ENCODE data around the gene GAST.
"Not testable (repeated sequence)": the region's sequence is repeated elsewhere in the genome, so short reads cannot be mapped to it uniquely, and the experiment has no call there.

The GAST gene, protein sequence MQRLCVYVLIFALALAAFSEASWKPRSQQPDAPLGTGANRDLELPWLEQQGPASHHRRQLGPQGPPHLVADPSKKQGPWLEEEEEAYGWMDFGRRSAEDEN

DNA sequence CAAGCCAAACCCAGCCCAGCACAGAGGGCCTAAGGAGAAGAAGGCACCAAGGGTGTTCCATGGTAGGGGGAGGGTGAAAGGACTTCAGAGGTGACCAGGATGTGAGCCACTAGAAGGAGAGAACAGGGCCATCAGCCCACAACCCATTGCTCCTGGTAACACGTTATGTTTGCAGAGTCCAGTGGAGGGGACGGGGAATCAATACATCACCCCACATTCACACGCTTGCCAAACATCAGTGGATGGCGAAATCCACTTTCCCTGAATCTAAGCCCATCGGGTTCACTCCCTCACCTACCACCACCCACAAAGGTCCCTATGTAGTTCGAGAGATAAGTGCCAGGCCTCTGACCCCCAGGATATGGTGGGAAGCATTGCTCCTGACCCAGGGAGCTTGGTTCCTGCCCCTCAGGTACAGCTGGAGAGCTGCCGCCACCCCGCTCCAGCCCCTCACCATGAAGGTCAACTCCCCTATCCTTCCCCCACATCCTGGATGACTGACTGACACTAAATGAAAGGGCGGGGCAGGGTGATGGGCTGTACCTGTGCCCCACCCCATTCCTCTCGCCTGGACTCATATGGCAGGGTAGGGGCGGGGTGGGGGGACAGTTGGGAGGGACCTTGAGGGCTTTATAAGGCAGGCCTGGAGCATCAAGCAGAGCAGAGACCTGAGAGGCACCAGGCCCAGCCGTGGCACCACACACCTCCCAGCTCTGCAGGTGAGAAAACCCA is at the start of gene GAST:
Gene GAST, plus strand, starts transcription at position 663 of the 732 bp plus-strand sequence. CDS start 3,106 bp downstream, outside the sequence.
- no peak for DNase-seq (ENCODE audit: low read depth, low spot score)
- H3K27ac ChIP-seq = no peak within 1 kb of the TSS

- peak overlapping the region; percentile 100 for H3K27ac ChIP-seq
- no peak for DNase-seq (ENCODE audit: low read depth, low spot score)
Observed at GRCh38 chr17:41663451-41664171, 48.5 kb upstream of the GAST start.

GRCh38 chr17:41664172-41664457 is 48.0 kb upstream of the GAST start:
- no peak for DNase-seq (ENCODE audit: low read depth, low spot score)

DNA sequence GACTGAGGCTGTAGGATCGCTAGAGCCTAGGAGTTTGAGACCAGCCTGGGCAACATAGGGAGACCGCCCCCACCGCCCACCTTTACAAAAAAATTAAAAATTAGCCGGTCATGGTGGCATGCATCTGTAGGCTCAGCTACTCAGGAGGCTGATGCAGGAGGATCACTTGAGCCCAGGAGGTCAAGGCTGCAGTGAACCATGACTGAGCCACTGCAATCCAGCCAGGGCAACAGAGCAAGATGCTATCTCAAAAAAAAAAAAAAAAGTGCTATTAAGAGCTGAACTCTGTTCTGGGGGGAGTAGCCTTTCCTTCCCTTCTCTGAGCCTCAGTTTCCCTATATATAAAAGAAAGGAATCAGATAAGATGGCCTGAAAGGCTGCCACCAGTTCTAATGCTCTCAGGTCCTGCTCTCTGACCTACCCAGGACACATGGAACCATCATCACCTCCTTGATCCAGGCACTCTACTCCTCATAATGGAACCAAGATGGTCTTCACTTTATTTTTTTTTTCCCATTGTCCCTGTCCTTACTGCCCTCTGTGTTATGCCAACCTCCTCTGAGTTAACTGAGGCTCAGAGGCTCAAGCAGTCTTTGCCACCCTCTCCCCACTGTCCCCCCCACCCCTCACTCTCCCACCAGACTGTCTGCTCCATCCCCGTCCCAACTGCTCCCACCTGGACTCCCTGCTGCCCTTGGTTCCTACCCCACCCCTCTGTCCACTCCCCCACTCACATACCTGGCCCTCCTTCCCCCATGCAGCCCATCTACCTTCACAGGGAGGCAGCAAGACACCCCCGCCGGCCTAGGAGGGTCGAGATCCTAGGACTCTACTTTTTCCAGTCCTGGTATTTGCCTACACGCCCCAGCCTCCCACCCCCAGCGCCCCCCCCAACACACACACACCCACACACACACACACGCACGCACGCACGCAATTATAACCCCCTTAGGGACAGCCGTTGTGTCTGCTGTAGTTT is 47.3 kb upstream of the GAST start:
- H3K27ac ChIP-seq = peak overlapping the region; percentile 100

More at GRCh38 chr17:41664172-41664457, 48.0 kb upstream of the GAST start:
- H3K27ac ChIP-seq = peak overlapping the region; percentile 100

GRCh38 chr17:41665566-41666236 is 46.4 kb upstream of the GAST start:
- peak overlapping the region; percentile 100 for H3K27ac ChIP-seq

More for the DNA sequence above, 47.3 kb upstream of the GAST start:
- DNase-seq (ENCODE audit: low read depth, low spot score) = no peak

GRCh38 chr17:41666237-41666641 is 45.9 kb upstream of the GAST start:
- H3K27ac ChIP-seq = peak overlapping the region; percentile 100
- DNase-seq (ENCODE audit: low read depth, low spot score) = no peak

More at GRCh38 chr17:41665566-41666236, 46.4 kb upstream of the GAST start:
- DNase-seq (ENCODE audit: low read depth, low spot score) = no peak

DNA sequence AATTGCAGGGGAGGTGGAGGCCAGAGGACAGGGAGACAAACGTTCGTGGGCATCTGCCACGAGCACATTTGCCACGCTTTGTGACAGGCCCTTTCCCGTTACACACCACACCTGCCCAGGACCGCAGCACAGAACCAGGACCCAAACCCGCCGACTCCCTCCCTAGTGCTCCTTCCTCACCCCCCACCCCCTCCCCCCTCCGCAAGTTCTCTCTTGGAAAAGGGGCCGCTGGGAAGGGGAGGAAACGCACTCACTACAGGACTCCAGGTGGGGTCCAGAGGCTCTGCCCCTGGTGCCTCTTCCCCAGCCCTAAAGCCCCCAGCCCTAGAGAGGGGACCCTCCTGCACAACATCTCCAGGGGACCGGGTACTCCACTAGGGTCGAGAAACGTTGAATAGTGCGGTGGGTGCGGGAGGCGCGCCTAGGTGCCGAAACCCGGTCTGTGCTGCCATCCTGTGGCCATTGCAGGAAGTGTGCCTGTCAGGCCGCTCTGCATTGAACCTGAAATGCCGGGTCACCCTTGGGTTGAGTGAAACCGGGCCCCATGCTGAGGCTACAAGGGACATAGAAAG is 45.3 kb upstream of the GAST start:
- H3K27ac ChIP-seq = peak overlapping the region; percentile 100
- no peak for DNase-seq (ENCODE audit: low read depth, low spot score)

DNA sequence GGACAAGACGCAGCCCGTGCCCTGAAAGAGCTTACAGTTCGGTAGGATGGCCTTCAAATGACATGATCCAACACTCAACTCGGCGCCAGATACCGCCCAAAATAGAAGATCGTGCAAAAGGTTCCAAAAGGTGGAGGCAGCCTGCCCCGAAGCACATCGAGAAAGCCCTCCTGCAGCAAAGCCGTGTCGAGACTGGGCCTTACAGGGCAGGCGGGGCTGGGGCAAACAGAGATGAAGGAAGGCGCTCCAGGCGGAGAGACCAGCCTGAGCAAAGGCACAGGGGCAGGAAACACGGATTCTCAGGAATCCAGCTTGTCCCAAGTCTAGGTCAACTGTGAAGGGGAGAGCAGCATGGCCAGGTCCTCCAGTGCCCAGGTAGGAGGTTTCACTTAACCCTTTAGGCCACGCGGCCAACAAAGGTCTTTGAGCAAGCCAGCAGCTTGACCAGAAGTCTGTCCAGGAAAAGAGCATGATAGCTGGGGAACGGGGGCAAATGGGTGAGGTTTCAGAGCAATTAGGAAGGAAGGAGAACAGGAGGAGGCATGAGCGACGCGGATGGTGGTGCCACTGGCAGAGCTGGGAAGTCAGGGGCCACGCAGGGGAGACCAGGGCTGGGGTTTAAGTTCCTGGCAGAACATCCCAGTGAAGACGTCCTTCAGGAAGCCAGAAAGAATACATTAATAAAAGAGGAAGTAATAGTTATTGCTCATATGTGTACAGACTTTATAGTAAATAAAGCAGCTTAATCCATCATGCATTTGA is 44.7 kb upstream of the GAST start:
- no peak for DNase-seq (ENCODE audit: low read depth, low spot score)
- H3K27ac ChIP-seq = peak overlapping the region; percentile 100

GRCh38 chr17:41672153-41672552 is 40.0 kb upstream of the GAST start:
- H3K27ac ChIP-seq = no peak overlapping the region
- DNase-seq (ENCODE audit: low read depth, low spot score) = no peak

DNA sequence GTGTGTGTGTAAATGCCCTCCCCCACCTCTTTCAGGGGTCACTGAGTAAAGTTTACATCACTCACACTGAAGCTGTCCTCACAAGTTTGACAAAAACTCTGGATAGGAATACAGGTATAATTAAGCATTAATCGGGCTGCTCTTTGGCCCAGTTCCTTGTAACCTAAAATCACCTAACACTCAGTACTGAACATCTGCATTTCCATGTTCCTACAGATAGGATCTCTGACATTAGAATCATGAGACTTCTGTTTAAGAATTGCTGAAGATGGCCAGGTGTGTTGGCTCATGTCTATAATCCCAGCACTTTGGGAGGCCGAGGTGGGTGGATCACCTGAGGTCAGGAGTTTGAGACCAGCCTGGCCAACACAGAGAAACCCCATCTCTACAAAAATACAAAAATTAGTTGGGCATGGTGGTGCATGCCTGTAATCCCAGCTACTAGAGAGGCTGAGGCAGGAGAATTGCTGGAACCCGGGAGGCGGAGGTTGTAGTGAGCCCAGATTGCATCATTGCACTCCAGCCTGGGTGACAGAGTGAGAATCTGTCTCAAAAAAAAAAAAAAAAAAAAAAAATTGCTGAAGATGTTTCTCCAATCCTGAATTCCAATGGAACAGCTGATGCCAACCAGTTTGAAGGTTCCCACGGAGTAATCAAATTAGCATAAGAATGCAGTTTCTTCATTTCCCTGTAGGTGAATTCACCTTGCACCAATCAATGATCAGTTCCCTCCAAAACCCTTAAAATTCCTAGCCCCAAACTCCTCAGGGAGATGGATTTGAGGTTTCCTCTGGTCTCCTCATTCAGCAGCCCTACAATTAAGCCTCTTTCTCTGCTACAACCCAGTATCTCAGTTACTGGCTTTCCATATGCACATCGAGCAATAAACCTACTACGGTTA is 36.7 kb upstream of the GAST start:
- not testable (repeated sequence) for DNase-seq (ENCODE audit: low read depth, low spot score); H3K27ac ChIP-seq

DNA sequence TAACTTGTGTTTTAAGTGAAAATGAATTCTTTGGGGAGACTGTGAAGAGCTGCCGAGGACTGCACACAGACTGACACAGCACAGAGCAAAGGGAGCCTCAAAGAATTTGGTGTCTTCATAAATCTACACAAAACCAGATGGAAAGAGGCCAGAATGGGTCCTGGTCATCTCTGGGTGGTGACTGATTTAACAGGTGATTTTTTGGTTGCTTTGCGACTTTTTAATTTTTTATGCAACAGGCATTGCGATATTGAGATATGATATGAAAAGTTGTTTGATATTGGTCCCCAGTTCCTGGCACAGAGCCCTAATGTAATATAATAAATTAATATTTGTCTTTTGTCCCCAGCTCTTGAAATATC is 36.1 kb upstream of the GAST start:
- H3K27ac ChIP-seq = no peak overlapping the region
- no peak for DNase-seq (ENCODE audit: low read depth, low spot score)

DNA sequence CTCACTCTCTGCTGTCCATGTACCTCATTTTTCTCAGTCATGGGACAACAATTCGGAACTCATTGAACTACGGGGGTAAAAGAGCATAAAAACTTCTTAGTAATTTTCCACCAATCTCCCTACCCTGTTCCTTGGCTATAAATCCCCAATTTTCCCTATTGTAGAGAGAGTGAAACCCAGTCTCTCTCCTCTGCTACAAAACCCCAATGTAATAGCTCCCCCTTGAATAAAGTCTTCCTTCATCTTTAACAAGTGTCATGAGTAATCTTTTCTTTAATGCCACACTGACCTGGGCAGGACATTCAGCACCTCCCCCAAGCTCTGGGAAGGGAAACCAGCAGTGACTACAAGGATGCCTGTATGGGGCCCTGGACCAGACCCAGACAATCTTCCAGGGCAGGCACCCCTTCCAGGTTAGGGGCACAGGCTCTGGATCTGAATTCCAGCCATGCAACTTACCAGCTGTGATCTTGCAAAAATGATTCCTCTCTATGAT is 33.7 kb upstream of the GAST start:
- H3K27ac ChIP-seq = peak overlapping the region; percentile 78
- DNase-seq (ENCODE audit: low read depth, low spot score) = no peak

GRCh38 chr17:41678907-41679739 is 33.0 kb upstream of the GAST start:
- peak overlapping the region; percentile 78 for H3K27ac ChIP-seq

GRCh38 chr17:41679740-41680425 is 32.2 kb upstream of the GAST start:
- DNase-seq (ENCODE audit: low read depth, low spot score) = no peak
- H3K27ac ChIP-seq = peak overlapping the region; percentile 78

More at GRCh38 chr17:41678907-41679739, 33.0 kb upstream of the GAST start:
- no peak for DNase-seq (ENCODE audit: low read depth, low spot score)

DNA sequence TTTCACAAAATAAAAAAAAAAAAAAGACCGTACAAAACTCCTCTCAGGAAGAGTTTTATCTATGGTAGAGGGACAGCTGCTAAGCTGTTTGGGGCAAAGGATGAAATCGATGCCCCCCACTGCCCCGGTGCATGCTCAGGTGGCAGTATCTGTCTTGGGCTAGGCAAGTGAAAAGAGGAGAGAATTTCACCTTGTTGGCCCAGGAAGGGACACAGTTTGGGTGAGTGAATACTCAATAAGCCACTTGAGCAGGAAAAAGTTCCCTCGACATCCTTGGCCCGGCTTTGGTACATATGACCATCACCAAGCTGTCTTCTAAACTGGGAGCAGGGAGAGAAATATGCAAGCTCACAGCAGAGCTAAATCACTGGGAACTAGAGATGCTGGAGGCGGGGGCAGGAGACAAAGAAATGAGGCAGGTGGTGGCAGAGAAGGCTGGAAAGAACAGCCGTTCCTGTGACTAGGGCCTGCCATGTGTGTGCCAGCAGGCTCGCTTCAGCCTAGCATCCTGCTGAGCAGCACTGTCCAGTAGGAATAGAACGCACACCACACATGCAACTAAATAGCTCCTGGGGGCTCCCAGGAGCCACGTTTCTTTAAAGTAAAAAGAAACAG is 31.6 kb upstream of the GAST start:
- DNase-seq (ENCODE audit: low read depth, low spot score) = no peak
- H3K27ac ChIP-seq = no peak overlapping the region

DNA sequence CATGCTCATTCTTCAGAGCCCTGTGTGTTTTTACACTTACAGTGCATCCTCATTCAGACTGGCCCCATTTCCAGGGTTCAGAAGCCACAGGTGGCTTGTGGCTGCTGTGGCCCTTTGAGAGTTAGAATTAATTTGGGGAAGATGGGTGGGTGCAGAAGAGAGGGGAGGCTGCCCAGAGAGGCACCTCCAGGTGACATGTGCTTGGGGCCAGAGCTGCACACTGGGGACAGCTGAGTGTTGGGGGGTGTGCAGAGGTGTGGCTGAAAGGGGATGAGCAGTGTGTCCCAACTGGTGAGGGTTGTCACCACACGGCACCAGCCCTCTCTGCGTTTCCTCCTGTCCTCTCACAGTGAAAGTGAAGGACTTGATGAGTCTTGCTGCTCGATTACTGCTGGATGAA is 30.4 kb upstream of the GAST start:
- DNase-seq (ENCODE audit: low read depth, low spot score) = no peak
- no peak overlapping the region for H3K27ac ChIP-seq
